GDM1 (cell line): ENCODE data around the gene RNF135.
"Not testable (repeated sequence)": the region's sequence is repeated elsewhere in the genome, so short reads cannot be mapped to it uniquely, and the experiment has no call there.

Experiments used
- DNase-seq: peaks from one replicate; lab custom pipeline; 2025; lab: John Stamatoyannopoulos, UW

RNF135 gene

DNA sequence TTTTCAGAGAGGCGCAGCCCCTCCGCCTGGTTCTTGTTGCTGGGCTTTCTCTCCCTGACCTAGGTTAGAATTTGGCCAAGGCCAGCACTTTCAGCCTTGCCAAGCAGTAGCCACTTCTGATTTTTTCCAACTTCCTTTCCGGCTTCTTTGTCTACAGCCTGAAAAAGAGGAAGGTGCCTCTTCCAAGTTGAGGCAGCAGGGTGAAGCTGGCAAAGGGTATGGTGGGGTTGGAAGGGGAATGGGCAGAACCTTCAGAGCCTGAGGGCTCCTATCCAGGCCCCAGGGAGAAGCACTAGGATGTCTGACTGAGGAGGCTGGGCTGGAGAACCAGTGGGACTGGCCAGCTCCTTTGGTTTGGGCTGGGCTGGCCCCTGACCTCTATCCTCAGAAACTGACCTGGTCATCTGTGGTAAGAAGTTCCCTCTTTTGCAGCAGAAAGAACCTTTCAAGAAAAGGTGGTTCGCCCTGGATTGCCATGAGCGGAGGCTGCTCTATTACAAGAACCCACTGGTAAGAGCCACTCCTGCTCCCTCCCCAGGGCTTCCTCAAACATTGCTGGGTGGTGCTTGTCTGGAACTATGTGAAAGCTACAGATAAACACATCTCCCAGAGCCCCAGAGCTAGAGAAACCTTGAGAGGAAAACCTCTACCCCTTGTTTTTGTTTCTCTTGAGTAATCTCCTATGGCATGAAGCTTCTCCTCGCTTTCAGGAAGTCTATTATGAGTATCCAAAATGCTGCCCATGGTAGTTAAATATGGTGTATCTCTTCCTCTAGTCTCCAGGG, 16.6 kb upstream of the RNF135 start:
- peak; percentile 41 for DNase-seq

DNA sequence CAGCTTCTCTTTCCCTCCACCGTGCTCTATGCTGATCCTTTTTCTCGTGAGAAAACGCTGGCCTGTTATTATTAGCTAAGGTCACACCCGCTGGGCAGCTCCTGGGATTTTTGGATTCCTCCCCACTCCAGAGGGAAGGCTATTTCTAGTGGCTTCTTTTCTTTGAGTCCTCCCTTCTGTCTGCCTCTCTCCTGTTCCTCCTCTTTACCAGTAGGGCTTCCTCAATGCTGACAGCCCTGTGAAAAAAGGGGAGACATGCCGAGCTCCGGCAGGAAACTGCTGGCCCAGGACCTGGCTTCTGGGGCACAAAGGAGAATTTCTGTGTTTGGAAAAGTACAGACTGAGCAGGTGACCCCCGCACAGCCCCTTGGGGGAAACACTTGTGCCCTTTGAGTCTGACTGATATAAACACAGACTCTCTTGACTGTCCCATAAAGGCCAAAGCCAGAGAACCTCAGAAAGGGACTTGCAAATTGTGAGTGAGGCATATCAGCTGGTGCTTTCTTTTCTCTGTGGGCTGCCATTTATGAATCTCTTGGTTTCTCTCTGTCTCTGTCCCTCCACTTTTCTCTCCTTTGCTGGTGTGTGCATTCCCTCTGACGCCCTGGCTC, 14.0 kb upstream of the RNF135 start:
- DNase-seq: no peak

DNA sequence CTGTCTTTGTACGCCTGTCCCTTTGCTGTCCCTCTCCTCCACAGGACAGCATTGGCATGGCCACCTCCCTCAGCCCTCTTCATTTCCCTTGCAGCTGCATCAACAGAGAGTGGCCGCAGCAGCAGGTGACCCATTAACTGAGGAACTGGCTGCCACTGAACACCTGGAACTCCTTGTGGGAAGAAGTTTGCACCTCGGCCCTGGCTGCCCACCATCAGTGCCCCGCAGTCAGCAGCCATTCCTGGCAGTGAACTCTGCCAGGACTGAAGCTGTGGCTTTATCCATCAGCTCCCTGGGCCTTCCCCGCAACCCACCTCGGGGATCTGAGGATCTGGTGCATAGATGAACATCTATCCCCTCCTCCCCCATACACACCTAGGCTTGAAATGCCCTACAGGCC, 13.1 kb upstream of the RNF135 start:
- no peak for DNase-seq

DNA sequence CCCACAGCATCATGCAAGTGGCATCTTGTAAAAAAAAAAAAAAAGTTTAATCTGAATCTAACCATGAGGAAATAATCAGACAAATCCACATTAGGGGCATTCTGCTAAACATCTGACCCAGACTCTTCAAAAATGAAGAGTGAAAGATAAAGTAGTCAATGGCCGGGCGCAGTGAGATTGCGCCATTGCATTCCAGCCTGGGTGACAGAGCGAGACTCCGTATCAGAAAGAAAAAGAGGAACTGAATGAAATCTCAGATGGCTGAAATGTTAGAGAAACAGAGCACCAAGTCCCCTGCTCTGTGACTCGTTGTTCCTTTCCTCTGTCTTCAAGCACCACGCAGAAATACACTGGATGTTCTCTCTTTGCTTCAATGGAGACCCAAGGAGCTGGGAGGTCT, 12.7 kb upstream of the RNF135 start:
- DNase-seq: no peak

DNA sequence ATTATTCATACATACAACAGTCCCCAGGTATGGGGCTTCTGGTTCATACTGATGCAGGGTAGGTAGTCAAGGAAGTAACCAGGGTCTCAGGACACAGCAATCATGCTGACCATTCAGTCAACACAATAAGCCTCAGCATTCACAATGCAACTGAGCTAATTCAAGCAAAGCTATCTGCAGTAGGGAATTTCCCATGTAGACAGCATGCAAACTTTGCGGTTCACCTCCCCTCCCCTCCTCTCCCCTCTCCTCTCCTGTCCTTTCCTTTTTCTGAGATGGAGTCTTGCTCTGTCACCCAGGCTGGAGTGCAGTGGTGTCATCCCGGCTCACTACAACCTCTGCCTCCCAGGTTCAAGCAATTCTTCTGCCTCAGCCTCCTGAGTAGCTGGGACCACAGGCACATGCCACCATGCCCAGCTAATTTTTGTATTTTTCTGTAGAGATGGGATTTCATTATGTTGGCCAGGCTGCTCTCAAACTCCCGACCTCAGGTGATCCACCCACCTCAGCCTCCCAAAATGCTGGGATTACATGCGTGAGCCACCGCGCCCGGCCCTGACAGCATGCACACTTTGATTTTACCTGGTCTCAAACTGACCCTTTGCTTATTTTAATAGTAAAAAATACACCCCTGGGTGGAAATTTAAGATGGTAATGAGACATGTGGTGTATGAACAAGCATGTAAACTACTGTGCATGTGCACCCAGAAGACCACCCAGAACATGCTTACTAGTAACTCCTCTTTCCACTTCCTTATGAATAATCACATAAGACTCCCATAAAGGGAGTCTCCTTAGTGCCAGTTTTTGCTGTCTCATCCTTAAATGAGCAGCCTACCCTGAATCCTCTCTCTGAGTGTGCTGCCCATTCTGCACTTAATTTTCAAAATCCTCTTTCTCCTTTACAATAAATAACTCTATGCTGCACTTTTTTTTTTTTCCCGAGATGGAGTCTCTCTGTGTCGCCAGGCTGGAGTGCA, 9.3 kb upstream of the RNF135 start:
- no peak for DNase-seq

DNA sequence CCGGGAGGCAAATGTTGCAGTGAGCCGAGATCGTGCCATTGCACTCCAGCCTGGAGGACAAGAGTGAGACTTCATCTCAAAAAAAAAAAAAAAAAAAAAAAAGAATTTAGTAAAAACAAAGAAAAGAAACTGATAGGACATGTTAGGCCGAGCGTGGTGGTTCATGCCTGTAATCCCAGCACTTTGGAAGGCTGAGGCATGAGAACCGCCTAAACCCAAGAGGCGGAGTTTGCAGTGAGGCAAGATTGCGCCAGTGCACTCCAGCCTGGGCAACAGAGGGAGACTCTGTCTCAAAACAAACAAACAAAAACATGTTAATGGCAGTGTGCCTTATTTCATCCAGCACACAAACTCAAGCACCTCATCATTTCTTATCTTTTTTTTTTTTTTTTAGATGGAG, 6.5 kb upstream of the RNF135 start:
- DNase-seq: not testable (repeated sequence)

DNA sequence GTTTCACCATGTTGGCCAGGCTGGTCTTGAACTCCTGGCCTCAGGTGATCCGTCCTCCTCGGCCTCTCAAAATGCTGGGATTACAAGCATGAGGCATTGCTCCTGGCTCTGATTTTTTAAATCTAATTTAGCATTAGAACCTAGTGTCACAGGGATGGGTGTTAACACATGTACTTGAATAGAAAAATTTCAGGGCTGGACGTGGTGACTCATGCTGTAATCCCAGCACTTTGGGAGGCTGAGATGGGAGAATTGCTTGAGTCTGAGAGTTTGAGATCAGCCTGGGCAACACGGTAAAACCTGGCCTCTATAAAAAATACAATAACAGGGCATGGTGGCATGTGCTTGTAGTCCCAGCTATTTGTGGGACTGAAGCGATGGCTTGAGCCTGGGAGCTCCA, 6.0 kb upstream of the RNF135 start:
- DNase-seq: no peak

DNA sequence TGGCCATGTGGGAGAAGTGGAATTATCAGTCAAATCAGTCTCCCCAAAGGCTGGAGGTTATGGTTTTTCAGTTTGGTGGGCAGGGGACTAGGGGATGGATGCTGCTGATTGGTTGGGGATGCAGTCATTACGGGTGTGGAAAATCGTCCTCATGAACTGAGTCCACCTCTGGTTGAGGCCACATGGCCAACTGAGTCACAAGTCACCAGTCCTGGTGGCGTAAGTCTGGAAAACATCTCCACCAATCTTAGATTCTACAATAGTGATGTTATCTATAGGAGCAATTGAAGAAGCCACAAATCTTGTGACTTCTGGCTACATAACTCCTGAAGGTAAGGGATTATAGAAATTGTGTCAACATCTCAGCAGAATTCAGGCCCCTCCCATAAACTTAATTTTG, 5.2 kb upstream of the RNF135 start:
- DNase-seq: no peak

DNA sequence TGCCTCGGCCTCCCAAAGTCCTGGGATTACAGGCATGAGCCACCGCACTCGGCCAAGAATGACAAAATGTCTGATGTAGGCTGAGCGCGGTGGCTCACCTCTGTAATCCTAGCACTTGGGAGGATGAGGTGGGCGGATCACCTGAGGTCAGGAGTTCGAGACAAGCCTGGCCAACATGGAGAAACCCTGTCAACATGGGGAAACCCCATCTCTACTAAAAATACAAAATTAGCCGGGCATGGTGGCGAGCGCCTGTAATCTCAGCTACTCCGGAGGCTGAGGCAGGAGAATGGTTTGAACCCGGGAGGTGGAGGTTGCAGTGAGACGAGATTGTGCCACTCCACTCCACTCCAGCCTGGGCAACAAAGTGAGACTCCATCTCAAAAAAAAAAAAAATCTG, 2.9 kb upstream of the RNF135 start:
- DNase-seq: not testable (repeated sequence)

DNA sequence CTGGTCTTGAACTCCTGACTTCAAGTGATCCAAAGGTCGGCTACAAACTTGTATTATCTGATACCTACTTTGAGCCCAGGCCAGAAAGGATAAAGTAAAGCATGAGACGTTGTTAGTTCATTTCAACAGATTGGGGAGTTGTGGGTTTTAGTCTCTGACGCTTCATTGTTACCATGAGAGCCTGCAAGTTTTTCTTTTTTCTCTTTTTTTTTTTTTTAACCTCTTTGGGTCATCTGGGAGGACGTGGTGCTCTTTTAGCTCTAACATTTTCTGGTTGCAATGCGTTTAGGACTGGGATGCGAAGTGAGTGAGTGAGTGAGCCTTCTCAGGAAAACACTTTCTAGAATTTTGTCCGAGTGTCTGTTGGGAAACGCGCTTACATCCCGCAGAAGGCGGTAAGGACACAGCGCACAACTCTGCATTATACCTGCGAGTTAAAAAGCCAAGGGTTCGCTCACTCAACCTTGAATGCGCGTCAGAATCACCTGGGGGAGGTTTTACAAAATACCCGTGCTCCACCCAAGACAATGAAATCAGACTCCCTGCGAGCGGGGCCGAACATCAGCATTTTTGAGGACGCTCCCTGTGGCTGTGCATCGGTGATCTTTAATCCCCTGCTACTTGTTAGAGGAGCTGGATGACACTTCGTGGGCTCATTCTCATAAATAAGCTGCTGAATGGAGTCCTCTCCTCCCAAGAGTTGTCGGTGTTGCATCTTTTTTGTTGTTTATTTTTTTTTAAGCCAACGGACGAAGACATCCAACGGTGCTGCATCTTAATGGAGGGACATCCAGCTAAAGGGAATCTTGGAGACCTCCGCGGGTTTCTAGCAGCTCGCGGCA, 629 bp upstream of the RNF135 start:
- DNase-seq: no peak

DNA sequence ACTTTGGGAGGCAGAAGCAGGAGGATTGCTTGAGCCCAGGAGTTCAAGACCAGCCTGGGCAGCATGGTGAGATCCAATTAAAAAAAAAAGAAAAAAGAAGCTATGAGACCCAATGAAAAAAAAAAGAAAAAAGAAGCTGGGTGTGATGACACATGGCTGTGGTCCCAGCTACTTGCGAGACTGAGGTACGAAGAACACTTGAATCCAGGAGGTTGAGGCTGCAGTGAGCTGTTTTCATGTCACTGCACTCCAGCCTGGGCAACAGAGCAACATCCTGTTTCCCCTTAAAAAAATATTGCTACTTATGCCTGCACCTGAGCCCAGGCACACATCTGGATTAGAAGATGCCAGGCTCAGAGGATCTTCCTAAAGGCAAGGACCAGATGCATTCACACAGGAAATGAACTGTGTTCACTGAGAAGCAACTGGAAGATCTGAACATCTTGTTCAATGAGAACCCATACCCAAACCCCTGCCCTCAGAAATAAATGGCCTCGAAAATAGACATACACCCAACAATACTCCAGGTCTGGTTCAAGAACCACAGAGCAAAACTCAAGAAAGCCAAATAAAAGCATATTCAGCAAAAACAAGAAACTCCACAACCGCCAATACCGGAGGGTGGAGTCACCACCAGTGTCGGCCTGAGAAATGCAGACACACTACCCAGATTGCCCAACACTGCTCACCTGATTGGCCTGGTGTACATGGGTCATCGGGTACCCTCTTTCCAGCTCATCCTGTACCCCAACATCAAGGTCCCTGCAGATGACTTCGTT, 4.4 kb downstream of the RNF135 start:
- DNase-seq: no peak

DNA sequence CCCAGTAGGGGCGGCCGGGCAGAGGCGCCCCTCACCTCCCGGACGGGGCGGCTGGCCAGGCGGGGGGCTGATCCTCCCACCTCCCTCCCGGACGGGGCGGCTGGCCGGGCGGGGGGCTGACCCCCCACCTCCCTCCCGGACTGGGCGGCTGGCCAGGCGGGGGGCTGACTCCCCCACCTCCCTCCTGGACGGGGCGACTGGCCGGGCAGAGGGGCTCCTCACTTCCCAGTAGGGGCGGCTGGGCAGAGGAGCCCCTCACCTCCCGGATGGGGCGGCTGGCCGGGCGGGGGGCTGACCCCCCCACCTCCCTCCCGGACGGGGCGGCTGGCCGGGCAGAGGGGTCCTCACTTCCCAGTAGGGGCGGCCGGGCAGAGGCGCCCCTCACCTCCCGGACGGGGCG, 9.1 kb downstream of the RNF135 start:
- not testable (repeated sequence) for DNase-seq

DNA sequence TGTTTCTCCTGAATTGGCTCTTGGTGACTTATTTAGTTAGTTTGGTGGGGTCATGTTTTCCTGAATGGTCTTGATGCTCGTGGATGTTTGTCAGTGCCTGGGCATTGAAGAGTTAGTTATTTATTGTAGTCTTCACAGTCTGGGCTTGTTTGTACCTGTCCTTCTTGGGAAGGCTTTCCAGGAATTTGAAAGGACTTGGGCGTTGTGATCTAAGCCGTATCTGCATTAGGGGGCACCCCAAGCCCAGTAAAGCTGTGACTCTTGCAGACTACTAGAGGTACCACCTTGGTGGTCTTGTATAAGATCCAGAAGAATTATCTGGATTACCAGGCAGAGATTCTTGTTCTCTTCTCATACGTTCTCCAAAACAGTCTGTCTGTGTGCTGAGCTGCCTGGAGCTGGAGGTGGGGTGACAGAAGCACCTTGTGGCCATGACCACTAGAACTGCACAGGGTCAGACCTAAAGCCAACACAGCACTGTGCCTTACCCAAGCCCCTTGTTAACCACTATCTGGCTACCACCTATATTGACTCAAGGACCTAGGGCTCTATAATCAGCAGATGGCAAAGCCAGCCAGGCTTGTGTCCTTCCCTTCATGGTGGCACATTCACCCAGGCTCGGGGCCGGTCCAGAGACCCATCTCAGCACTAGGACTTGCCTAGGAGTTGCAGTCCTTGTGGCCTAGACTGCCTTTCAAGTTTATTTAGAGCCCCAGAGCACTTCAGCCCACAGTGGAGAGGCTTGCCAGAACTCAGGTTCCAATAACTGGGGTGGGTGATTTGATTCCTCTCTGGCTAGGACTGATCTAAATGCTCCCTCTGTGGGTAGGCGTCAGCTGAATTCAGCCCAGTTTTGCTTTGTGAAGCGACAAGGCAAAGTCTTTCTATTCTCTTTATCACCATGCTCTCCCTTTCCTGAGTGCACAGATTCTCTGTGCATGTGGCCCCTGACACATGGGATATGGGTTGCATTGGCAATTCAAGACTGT, 11.0 kb downstream of the RNF135 start:
- no peak for DNase-seq

DNA sequence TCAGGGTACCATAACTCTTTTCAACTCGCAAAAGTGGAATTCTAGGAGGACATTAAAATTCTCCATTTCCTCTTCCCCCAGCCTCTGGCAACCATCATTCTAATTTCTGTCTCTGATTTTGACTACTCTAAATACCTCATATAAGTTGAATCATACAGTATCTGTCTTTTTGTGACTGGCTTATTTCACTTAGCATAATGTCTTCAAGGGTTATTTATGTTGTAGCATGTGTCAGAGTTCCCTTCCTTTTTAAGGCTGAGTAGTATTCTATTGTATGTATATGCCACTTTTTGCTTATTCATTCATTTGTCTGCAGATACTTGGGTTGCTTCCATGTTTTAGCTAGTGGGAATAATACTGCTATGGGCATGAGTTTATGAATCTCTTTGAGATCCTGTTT, 12.0 kb downstream of the RNF135 start:
- no peak for DNase-seq

DNA sequence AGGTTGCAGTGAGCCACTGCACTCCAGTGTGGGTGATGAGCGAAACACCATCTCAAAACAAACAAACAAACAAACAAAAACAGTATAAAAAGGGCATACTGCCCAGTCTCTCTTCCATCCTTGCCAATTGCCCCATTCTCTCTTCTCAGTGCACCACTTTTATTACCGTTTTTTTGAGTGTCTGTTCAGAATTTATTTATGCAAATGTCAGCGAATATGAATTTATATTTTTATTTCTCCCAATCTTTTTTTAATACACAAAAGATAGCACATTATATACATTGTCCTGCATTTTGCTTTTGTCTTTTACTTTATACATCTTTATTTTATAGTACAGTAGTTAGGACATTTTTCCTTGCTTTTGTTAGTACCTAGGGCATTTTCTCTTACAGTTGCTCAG, 19.6 kb downstream of the RNF135 start:
- DNase-seq: no peak

DNA sequence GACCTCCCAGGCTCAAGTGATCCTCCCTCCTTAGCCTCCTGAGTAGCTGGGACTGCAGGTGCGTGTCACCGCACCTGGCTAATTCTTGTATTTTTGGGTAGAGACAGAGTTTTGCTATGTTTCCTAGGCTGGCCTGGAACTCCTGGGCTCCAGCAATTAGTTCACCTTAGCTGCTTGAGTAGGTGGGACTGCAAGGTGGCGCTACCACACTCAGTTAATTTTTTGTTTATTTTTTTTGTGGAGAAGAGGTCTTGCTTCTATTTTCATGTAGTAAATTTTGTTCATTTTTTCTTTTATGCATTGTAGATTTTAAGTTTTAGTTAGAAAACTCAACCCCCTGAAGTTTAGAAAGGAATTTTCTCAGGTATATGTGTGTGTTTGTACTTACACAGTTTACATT, 21.7 kb downstream of the RNF135 start:
- DNase-seq: no peak

DNA sequence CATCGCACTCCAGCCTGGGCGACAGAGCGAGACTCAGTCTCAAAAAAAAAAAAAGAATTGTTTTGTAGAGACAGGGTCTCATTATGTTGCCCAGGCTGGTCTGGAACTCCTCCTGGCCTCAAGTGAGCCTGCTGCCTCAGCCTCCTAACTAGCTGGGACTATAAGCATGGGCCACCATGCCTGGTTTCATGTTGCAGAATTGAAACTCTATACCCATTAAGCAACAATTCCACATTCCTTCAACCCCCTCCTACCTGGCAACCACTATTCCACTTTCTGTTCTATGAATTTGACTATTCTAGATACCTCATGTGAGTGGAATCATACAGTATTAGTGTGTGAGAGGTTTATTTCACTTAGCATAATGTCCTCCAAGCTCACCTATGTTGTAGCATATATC, 24.5 kb downstream of the RNF135 start:
- no peak for DNase-seq

DNA sequence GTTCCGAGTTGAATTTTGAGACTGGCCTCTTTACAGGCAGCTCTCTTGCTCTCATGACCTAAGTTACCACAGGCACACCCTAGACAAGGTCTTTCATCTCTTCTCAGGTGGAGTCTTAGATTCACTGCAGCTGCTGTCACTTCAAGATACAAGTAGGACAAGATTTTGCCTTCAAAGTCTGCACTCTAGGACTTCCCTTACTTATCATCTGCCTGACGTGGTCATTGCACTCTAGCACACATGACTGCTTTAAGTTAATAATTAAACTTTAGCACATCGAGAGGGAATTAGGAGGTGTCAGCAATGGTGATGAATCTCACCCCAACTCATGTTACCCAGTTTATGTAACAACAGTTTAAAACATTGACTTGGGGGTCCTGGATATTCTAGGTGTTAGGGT, 25.6 kb downstream of the RNF135 start:
- DNase-seq: no peak

DNA sequence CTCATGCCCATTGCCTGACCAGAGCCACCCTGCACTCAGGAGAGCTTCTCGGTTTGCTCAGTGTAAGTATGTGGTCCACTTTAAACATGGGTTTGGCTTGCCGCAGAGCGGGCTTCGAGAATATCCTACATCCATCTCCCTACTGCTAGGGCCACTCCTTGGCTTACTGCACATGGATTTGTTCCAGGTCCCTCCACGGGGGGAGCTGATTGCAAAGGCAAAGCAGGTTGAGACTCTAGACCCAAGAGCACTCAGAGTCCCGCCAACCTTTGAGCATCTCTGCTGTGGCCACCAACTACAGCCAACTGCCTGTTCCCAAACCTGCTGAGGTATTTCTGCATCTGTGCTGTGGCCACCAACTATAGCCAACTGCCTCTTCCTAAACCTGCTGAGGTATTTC, 26.4 kb downstream of the RNF135 start:
- no peak for DNase-seq

DNA sequence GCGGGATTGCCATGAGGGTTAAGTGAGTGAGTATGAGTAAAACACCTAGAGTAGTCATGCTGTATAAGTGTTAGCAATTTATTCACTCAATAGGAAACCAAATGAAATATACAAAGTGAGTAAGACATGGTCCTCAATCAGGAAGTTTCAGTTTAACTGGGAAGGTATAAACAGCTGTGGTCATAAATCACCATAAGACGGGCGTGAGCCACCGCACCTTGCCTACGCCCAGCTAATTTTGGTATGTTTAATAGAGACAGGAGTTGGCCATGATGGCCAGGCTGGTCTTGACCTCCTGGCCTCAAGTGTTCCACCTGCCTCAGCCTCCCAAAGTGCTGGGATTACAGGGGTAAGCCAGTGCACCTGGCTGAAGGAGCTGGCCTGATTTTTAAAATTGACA, 27.0 kb downstream of the RNF135 start:
- DNase-seq: no peak
